Measurements from ENCODE around the gene SHROOM3.

The SHROOM3 gene

DNA sequence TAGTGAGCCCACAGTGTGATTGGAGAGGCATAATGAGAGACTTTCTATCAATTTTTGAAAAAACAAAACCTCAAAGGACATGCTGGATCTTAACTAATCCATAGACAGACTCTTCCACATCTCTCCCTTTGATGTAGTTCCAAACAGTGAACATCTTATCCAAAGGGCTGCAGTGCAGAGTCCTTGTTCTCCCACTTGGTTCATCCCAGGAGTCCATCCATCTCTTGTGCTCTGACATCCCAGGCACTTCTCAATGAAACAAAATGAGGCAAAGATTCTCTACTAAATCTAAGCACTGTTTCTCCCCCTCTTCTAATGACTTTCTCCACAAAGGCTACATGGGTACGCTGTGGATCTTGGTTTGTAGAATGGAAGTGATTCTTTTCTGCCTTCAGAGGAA, 8.3 kb downstream of the SHROOM3 start:
- no peak for TF ChIP-seq POLR2AphosphoS5 (IDR thresholded peaks at IDR 0.05; ENCODE audit: low read depth, low read length)
- no peak for TF ChIP-seq SIN3A (IDR thresholded peaks at IDR 0.05; ENCODE audit: borderline replicate concordance, insufficient read depth, low read length)
- TF ChIP-seq, protein P1, sequence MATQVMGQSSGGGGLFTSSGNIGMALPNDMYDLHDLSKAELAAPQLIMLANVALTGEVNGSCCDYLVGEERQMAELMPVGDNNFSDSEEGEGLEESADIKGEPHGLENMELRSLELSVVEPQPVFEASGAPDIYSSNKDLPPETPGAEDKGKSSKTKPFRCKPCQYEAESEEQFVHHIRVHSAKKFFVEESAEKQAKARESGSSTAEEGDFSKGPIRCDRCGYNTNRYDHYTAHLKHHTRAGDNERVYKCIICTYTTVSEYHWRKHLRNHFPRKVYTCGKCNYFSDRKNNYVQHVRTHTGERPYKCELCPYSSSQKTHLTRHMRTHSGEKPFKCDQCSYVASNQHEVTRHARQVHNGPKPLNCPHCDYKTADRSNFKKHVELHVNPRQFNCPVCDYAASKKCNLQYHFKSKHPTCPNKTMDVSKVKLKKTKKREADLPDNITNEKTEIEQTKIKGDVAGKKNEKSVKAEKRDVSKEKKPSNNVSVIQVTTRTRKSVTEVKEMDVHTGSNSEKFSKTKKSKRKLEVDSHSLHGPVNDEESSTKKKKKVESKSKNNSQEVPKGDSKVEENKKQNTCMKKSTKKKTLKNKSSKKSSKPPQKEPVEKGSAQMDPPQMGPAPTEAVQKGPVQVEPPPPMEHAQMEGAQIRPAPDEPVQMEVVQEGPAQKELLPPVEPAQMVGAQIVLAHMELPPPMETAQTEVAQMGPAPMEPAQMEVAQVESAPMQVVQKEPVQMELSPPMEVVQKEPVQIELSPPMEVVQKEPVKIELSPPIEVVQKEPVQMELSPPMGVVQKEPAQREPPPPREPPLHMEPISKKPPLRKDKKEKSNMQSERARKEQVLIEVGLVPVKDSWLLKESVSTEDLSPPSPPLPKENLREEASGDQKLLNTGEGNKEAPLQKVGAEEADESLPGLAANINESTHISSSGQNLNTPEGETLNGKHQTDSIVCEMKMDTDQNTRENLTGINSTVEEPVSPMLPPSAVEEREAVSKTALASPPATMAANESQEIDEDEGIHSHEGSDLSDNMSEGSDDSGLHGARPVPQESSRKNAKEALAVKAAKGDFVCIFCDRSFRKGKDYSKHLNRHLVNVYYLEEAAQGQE (IDR thresholded peaks at IDR 0.05; ENCODE audit: insufficient read depth in 1 of 2, low read depth in 2 of 2, low read length in 2 of 2) = no peak
- TF ChIP-seq FOXP2 (optimal IDR thresholded peaks at IDR 0.05; ENCODE audit: borderline replicate concordance, extremely low read depth, extremely low read length, insufficient read depth) = no peak
- no peak for TF ChIP-seq TAF1 (IDR thresholded peaks at IDR 0.05; ENCODE audit: borderline replicate concordance, insufficient read depth, low read length)

DNA sequence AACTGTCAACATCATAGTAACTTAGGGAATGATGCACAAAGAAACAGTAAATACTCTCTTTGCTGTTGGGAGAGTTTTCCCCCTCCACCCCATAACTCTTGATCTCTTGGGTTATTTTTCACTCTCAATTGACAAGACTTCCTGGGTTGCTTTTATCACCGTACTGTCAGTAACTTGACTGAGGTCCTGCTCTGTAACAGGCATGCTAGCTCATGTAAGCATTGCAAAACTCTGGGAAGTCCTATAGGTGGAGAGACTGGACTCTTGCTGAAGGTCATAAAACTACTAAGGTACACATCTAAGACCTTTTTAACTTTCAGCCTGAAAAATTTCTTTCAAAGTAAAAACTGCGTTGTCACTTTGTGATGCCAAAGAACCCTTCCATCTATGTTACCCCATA, 10.9 kb downstream of the SHROOM3 start:
- no peak for TF ChIP-seq SIN3A (IDR thresholded peaks at IDR 0.05; ENCODE audit: borderline replicate concordance, insufficient read depth, low read length)
- no peak for TF ChIP-seq FOXP2 (optimal IDR thresholded peaks at IDR 0.05; ENCODE audit: borderline replicate concordance, extremely low read depth, extremely low read length, insufficient read depth)
- TF ChIP-seq, protein P1 (IDR thresholded peaks at IDR 0.05; ENCODE audit: insufficient read depth in 1 of 2, low read depth in 2 of 2, low read length in 2 of 2) = no peak
- TF ChIP-seq TAF1 (IDR thresholded peaks at IDR 0.05; ENCODE audit: borderline replicate concordance, insufficient read depth, low read length) = no peak
- no peak for TF ChIP-seq POLR2AphosphoS5 (IDR thresholded peaks at IDR 0.05; ENCODE audit: low read depth, low read length)

DNA sequence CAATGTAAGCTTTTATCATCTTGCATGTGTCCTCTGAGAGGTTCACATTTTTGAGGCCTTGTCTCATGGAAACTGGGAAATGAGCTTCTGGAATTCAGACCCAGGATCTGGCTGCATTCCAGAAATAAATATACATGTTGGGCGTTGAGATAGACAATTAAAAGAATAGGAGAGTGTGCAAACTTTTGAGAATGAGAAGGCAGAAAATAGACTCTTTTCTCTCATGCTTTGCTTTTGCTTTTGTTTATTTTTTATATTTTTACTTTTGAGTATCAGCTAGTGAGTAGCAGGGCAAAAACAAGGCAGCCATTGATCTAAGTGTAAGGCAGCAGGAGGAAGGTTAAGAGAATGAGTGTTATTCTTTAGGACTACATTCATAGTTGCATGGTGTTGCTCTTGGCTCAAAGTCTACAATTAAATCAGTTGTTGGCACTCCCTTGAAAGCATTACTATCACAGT, 12.4 kb downstream of the SHROOM3 start:
- no peak for TF ChIP-seq FOXP2 (optimal IDR thresholded peaks at IDR 0.05; ENCODE audit: borderline replicate concordance, extremely low read depth, extremely low read length, insufficient read depth)
- TF ChIP-seq, protein P1 (IDR thresholded peaks at IDR 0.05; ENCODE audit: insufficient read depth in 1 of 2, low read depth in 2 of 2, low read length in 2 of 2) = no peak
- TF ChIP-seq POLR2AphosphoS5 (IDR thresholded peaks at IDR 0.05; ENCODE audit: low read depth, low read length) = no peak
- no peak; the same call in 1 of the 2 replicates for TF ChIP-seq SIN3A (IDR thresholded peaks at IDR 0.05; ENCODE audit: borderline replicate concordance, insufficient read depth, low read length)
- TF ChIP-seq TAF1 (IDR thresholded peaks at IDR 0.05; ENCODE audit: borderline replicate concordance, insufficient read depth, low read length) = no peak

DNA sequence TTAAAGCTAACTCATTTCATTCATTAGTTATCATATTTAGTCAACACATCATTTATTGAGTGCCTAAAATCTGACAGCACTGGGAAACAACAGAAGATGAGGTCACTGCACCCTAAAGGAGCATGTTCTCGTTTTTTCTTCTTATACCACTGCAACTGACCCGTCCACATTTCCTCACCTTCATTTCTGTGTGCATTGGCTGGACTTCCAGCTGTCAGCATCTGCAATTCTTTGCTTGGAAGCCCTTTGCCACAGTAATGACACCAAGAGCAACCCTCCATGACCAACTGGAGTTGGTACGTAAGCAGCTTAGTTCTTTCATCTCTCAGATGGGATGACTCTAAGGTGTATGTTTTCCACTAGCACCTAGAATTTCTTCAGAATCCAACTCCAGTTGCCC, 13.2 kb downstream of the SHROOM3 start:
- TF ChIP-seq POLR2AphosphoS5 (IDR thresholded peaks at IDR 0.05; ENCODE audit: low read depth, low read length) (no peak), TAF1 (IDR thresholded peaks at IDR 0.05; ENCODE audit: borderline replicate concordance, insufficient read depth, low read length) (no peak), SIN3A (IDR thresholded peaks at IDR 0.05; ENCODE audit: borderline replicate concordance, insufficient read depth, low read length) (no peak), FOXP2 (optimal IDR thresholded peaks at IDR 0.05; ENCODE audit: borderline replicate concordance, extremely low read depth, extremely low read length, insufficient read depth) (no peak)
- TF ChIP-seq, protein P1 (IDR thresholded peaks at IDR 0.05; ENCODE audit: insufficient read depth in 1 of 2, low read depth in 2 of 2, low read length in 2 of 2) = no peak

DNA sequence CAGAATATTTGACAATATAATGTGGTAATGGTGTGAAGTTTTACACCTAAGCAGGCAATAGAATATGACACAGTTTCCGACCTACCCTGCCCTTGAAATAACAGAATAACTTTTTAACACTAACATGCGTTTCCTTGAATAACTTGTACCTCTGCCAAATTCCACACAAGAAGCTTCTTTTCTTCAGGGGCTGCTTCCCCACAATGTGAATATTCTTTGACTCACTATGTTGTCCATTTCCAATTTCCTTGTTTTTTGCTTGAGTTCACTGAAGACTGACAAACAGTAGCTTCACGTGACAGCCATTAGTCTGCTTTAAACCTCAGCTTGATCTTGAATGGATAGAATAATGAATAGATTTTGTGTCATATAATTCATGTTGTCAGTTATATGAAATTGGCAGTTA, 14.3 kb downstream of the SHROOM3 start:
- TF ChIP-seq FOXP2 (optimal IDR thresholded peaks at IDR 0.05; ENCODE audit: borderline replicate concordance, extremely low read depth, extremely low read length, insufficient read depth) (no peak), POLR2AphosphoS5 (IDR thresholded peaks at IDR 0.05; ENCODE audit: low read depth, low read length) (no peak), SIN3A (IDR thresholded peaks at IDR 0.05; ENCODE audit: borderline replicate concordance, insufficient read depth, low read length) (no peak), TAF1 (IDR thresholded peaks at IDR 0.05; ENCODE audit: borderline replicate concordance, insufficient read depth, low read length) (no peak)
- TF ChIP-seq, protein P1 (IDR thresholded peaks at IDR 0.05; ENCODE audit: insufficient read depth in 1 of 2, low read depth in 2 of 2, low read length in 2 of 2) = no peak

Measured in PFSK-1 (cell line).